Right lobe of liver (tissue), 4 donors: ENCODE results near the gene BICRA.
"Not testable (repeated sequence)": the region's sequence is repeated elsewhere in the genome, so short reads cannot be mapped to it uniquely, and the experiment has no call there.

Source experiments
- POLR2A ChIP-seq: fragments of 450-650 bp; IDR thresholded peaks from one replicate; pipeline ENCODE4 v1.6.1; 2017; ENCODE audit warnings: antibody characterized with exemption, mild to moderate bottlenecking
- TF ChIP-seq, protein P1 (sequence below), 4 donors: fragments of 200-600 bp in 3 of 4; fragments of 450-650 bp in 1 of 4; IDR thresholded peaks; one replicate each; pipeline versions ENCODE4 v1.5.1 to v1.8.0; 2016 to 2022; ENCODE audit warnings: antibody characterized with exemption in 4 of 4, mild to moderate bottlenecking in 2 of 4
- donor health status: DM: no; HTN: no; CAD: no.
- donor health status: DM: no; HTN: no; CAD: no.
- donor health status: DM: no; HTN: yes; CAD: no.

DNA sequence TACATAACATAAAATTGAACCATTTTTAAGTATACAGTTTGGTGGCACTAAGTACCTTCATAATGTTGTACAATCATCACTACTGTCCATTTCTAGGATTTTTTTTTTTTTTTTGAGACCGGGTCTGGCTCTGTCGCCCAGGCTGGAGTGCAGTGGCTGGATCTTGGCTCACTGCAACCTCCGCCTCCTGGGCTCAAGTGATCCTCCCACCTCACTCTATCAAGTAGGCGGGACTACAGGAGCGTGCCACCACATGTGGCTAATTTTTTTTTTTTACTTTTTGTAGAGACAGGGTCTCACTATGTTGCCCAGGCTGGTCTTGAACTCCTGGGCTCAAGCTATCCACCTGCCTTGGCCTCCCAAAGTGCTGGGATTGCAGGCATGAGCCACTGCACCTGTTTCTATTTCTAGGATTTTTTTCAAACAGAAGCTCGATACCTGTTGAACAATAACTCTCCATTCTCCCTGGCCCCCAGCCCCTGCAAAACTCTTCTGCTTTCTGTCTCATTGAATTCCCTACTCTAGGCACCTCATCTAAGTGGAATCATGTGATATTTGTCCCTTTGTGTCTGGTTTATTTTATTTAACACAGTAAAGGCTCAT lies 26.3 kb downstream of the BICRA start:
- TF ChIP-seq, protein P1, sequence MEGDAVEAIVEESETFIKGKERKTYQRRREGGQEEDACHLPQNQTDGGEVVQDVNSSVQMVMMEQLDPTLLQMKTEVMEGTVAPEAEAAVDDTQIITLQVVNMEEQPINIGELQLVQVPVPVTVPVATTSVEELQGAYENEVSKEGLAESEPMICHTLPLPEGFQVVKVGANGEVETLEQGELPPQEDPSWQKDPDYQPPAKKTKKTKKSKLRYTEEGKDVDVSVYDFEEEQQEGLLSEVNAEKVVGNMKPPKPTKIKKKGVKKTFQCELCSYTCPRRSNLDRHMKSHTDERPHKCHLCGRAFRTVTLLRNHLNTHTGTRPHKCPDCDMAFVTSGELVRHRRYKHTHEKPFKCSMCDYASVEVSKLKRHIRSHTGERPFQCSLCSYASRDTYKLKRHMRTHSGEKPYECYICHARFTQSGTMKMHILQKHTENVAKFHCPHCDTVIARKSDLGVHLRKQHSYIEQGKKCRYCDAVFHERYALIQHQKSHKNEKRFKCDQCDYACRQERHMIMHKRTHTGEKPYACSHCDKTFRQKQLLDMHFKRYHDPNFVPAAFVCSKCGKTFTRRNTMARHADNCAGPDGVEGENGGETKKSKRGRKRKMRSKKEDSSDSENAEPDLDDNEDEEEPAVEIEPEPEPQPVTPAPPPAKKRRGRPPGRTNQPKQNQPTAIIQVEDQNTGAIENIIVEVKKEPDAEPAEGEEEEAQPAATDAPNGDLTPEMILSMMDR (IDR thresholded peaks at IDR 0.05) = not testable (repeated sequence)
- TF ChIP-seq POLR2A = not testable (repeated sequence)
